GM18909 (cell line): ENCODE results near the gene RBMS1.

ENCODE experiments used
- ATAC-seq: cut with Tn5 transposase; IDR thresholded peaks from one replicate; pipeline ENCODE4 v1.9.1; 2021; ENCODE audit warnings: mild to moderate bottlenecking; ENCODE audit not compliant: unreplicated experiment, poor library complexity

Gene RBMS1

GRCh38 chr2:160268151-160268781, 225.3 kb downstream of the RBMS1 start:
- no peak for ATAC-seq

GRCh38 chr2:160267692-160268091, 225.9 kb downstream of the RBMS1 start:
- ATAC-seq = no peak

- no peak for ATAC-seq
Observed at GRCh38 chr2:160267022-160267421, 226.6 kb downstream of the RBMS1 start.

- ATAC-seq = no peak
Observed at GRCh38 chr2:160266037-160266551, 227.5 kb downstream of the RBMS1 start.

DNA sequence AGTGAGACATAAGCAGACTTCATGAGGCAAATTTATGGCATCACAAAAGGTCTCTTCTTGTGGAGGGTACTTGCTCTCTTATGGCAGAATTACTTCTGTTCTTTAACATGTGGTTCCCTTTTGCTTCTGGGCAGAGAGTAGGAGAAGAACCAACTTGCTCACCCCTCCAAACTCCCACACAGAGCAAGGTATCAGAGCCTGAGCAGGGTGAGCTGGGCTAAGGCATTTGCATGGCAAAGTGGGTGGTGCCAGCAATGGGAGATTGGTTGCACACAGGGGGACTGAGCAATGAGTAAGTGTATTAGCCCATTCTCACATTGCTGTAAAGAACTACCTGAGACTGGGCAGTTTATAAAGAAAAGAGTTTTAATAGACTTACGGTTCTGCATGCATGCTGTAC, 229.3 kb downstream of the RBMS1 start:
- no peak for ATAC-seq

GRCh38 chr2:160261732-160262131, 231.9 kb downstream of the RBMS1 start:
- ATAC-seq = no peak

DNA sequence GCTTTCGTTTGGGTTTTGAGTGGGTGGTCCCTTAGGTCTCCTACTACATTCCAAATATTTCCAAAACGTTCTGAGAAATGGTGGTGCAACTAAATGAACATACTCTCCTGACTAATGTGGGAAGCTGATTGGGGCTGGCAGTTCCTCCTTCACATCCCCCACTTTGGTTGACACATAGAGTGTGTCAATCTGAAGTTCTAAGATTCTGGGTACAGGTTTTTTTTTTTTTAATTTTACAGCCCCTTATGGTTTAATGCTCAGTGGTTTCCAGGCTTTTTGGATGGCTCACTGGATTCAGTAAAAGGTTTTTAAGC, 235.2 kb downstream of the RBMS1 start:
- no peak for ATAC-seq

- no peak for ATAC-seq
Observed at GRCh38 chr2:160257743-160258491, 235.7 kb downstream of the RBMS1 start.

GRCh38 chr2:160257041-160257742, 236.4 kb downstream of the RBMS1 start:
- no peak for ATAC-seq

DNA sequence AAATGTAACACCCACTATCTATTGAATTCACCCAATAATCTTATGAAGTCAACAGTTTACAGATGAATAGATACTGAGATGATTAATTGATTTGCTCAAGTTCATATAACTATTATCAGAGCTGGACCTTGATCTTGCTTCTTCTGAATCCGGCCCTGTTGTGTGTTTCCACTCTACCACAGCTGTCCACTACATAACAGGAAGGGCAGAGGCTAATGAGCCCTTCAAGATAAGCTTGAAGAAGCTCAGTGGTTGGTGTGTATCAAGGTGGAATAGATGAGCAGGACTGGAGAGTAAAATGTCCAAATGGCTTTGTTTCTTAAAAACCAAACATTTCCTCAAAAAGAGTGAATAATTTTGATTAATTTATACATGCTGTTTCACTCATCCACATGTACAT, 237.1 kb downstream of the RBMS1 start:
- no peak for ATAC-seq

DNA sequence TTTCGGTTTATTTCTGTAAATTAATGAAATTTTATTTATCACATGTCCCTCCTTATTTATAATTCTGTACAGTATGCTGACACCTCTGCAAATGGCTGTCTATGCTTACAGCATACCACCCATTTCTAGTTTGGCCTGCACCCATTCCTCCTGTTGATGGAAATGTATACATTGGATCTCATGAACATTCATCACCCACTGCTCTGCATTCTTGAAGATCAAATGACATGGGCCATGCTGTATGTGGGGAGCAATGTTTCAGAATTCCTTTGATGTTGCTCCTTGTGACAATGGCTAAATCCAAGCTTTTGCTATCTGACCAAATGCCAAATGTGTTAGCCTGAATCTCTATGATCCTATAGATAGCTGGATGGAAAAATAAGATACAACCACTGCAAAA, 238.2 kb downstream of the RBMS1 start:
- no peak for ATAC-seq

DNA sequence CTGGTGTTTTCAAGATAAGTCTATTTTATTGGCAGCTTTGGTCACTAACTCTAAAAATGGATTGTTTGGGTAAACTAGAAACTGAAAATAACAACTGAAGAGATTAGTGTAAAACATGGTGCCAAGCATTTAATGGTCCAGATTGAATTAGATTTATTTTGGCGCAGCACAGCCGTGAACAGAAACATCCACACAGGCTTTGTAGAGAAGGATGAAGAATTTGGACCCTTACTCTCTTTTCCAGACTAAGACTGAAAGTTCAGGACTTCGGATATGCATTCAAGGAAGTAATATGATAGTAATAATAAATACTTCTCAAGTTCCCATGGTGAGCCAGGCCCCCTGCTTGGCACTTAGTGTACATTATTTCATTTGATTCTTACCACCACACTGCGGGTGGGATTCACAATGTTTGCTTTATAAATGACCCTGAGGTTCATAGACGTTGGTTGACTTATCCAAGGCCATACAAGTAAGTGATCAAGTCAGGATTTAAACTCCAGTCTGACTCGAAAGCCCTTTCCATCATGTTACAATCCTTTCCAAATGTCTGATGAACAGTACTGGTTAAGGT, 239.3 kb downstream of the RBMS1 start:
- ATAC-seq = no peak

- no peak for ATAC-seq
Observed at GRCh38 chr2:160253440-160254188, 240.0 kb downstream of the RBMS1 start.

GRCh38 chr2:160252900-160253299, 240.7 kb downstream of the RBMS1 start:
- ATAC-seq = no peak

GRCh38 chr2:160252278-160252887, 241.2 kb downstream of the RBMS1 start:
- ATAC-seq = no peak

DNA sequence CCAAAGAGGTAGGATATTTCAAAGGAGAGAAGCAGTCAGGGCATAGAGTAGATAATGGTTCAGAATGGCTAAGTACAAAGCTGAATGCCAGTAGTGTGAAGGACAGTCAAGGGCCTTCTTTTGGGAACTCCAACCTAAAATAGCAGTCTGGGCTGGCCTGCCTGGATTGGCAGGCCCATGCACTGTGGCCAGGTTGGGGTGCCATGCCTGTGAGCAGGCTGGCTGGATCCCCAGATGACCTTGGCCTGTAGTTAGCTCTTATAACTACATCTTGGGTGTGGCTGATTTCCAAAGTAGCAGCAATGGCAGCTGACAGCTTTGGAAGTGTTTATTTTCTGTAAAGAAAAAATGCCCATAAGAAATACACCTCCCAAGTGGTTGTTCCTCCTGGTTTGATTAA, 242.0 kb downstream of the RBMS1 start:
- no peak for ATAC-seq

DNA sequence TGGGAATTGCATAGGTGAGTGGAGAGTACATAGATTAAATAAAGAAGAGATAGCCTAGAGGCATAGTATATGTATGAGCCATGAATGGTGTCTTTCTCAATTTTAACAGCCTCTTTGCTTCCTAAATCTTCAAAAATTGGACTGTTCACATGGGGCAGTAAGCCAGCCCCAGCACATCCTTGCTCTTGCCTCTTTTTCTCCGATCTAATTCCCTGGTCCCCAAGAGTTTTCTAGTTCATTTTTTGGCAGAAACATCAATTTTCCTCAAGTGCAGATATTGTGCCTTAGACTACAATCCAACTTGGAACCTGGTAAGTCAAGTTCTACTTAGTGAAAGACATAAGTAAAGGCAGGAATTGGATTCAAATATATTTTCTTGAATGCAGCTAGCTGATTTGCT, 243.7 kb downstream of the RBMS1 start:
- ATAC-seq = no peak

DNA sequence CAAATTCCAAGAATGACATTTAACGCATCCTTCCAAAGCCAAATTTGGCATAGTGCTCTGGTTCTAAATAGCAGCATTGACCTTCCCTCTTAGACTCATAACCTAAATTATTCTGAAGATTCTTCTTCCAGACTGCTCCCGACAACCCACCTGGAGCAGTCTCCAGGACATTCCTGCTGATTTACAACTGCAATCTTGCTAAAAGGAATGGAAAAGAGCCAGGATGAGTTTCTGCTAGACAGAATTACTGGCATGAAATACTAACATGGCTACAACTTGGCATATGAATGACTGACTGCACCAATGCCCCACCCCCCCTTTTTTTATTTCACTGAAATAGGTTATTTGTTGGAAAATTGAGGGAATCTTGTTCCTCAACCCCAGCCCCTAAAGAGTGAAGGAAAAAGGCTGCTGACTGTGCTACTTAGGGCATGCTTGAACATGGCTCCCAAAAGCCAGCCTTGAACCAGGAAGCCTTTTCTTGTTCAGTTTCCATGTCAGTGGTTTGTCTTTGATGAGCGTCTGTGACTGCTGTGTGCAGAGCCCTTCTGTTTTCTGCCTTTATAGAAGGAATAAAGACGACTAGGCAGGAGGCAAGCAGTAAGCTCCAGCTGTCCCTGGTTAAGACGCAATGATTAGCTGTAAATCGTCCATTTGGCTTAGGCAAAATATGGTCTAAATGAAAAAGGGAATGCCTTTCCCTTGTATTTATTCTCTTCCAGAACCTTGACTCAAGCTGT, 246.1 kb downstream of the RBMS1 start:
- ATAC-seq = no peak

GRCh38 chr2:160246356-160246755, 247.3 kb downstream of the RBMS1 start:
- ATAC-seq = no peak
